Bronchial epithelial cell (primary cell): ENCODE data around the gene GNAI3. TPM values are rescaled to one million over a fixed set of nuclear protein-coding genes. Genes with fewer than 3 reads are reported as not detected.

Source experiments
- DNase-seq: peaks from one replicate; pipeline ENCODE4 v3.0.0-alpha.2; 2010; ENCODE audit warnings: low read depth
- FAIRE-seq: peaks from 2 replicates; lab custom pipeline; 2011; peaks lifted over from hg19 to GRCh38; lab: Jason Lieb, UNC
- H3K27me3 ChIP-seq: 2 replicates; pipeline ENCODE4 v1.5.1; 2011; ENCODE audit warnings: low read length; ENCODE audit not compliant: control insufficient read depth, insufficient read depth
- H3K36me3 ChIP-seq: 2 replicates; pipeline ENCODE4 v1.5.1; 2011; ENCODE audit warnings: low read length; ENCODE audit not compliant: control insufficient read depth, insufficient read depth
- H3K4me3 ChIP-seq: 2 replicates; pipeline ENCODE4 v1.5.1; 2011; ENCODE audit warnings: mild to moderate bottlenecking, low read depth, low read length, control low read depth
- CTCF ChIP-seq: IDR thresholded peaks from 2 replicates; pipeline ENCODE4 v1.5.1; 2011; ENCODE audit warnings: mild to moderate bottlenecking, moderate library complexity, low read length, control low read depth, inconsistent platforms; ENCODE audit not compliant: insufficient read depth, severe bottlenecking
- total RNA-seq: library from RNA; depleted of rRNA; stranded (reverse); fragments of >200 nt; gene quantifications from 2 replicates; pipeline ENCODE4 v1.2.1, GENCODE V29; 2014

GNAI3 gene
- total RNA-seq: 18.7 and 21.6 TPM in 2 replicates

- no peak for FAIRE-seq
- TF ChIP-seq CTCF: no peak
These were observed at the start of gene GNAI3 for GRCh38 chr1:109548321-109549267. TSS of gene GNAI3 (plus strand) at chr1:109548615. CDS start at chr1:109548721, 106 bp downstream.

DNA sequence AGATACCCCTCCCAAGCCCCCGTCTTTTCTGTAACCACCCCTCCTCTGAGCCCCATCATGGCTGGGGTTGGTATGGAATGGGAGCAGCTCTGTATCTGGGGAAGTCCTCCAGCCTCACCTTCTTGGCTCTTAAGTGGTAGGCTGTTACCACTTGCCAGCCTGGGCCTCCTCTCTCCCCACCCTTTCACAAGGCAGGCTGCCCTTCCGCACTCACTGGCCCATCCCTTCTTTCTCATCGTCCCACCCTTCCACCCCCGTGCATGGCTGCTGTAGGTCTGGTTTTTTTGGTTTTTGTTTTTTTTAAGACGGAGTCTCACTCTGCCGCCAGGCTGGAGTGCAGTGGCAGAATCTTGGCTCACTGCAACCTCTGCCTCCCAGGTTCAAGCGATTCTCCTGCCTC lies 49.3 kb upstream of the GNAI3 start:
- DNase-seq (peak; percentile 40), FAIRE-seq (no peak)
- TF ChIP-seq CTCF: no peak
- Histone ChIP-seq H3K27me3 (no peaks in the 10 kb centered on the region), H3K4me3 (no peak overlapping the region), H3K36me3 (peaks cover 15% of the 10 kb centered on the region)

More at GRCh38 chr1:109548321-109549267, at the start of gene GNAI3:
- DNase-seq: peak; percentile 93
- Histone ChIP-seq H3K4me3 (peak within 1 kb of the TSS; percentile 98), H3K27me3 (no peaks in the 10 kb centered on the region), H3K36me3 (no peaks in the 10 kb centered on the region)

- peak; percentile 67 for TF ChIP-seq CTCF
- Histone ChIP-seq H3K27me3 (no peaks in the 10 kb centered on the region), H3K4me3 (no peak overlapping the region), H3K36me3 (peaks cover 15% of the 10 kb centered on the region)
- peak; percentile 74 for DNase-seq
- FAIRE-seq: no peak
These were observed 48.5 kb upstream of the GNAI3 start for GRCh38 chr1:109499661-109500536.

- TF ChIP-seq CTCF: no peak
- FAIRE-seq (no peak), DNase-seq (no peak)
- Histone ChIP-seq H3K27me3 (no peaks in the 10 kb centered on the region), H3K36me3 (peaks cover 10% of the 10 kb centered on the region), H3K4me3 (no peak overlapping the region)
These were observed 47.5 kb upstream of the GNAI3 start for GRCh38 chr1:109500941-109501381.

GRCh38 chr1:109501644-109502363 lies 46.6 kb upstream of the GNAI3 start:
- Histone ChIP-seq H3K27me3 (no peaks in the 10 kb centered on the region), H3K36me3 (peaks cover 7% of the 10 kb centered on the region), H3K4me3 (no peak overlapping the region)
- no peak for TF ChIP-seq CTCF
- DNase-seq (no peak), FAIRE-seq (no peak)
